Calu3 (cell line): ENCODE data around the gene TLX3. TPM values are rescaled to one million over a fixed set of nuclear protein-coding genes. Genes with fewer than 3 reads are reported as not detected.

Experiments
- BruUV-seq: library from RNA; stranded (reverse); fragments of 400-500 nt; replicated peaks from 2 replicates; lab custom pipeline; 2021; lab: Mats Ljungman, UMichigan
- CTCF ChIA-PET: fragments of 300-600 bp; sonication (Branson Sonifier 250); formaldehyde crosslinking; loops from one replicate; lab custom pipeline; 2022; ENCODE audit warnings: antibody characterized with exemption; lab: Charles Lee
- DNase-seq: peaks from one replicate; pipeline ENCODE4 v3.0.0; 2022
- H3K27ac Mint-ChIP-seq: one replicate; pipeline ENCODE4 v1.8.0; 2022; ENCODE audit warnings: mixed read lengths; ENCODE audit not compliant: unreplicated experiment
- H3K27me3 Mint-ChIP-seq: one replicate; pipeline ENCODE4 v1.8.0; 2022; ENCODE audit warnings: mixed read lengths; ENCODE audit not compliant: unreplicated experiment
- H3K36me3 Mint-ChIP-seq: one replicate; pipeline ENCODE4 v1.8.0; 2022; ENCODE audit warnings: mild to moderate bottlenecking, moderate library complexity, mixed read lengths; ENCODE audit not compliant: insufficient read depth, unreplicated experiment
- H3K4me1 Mint-ChIP-seq: one replicate; pipeline ENCODE4 v1.8.0; 2022; ENCODE audit warnings: mild to moderate bottlenecking, low read depth, mixed read lengths; ENCODE audit not compliant: unreplicated experiment
- H3K4me3 Mint-ChIP-seq: one replicate; pipeline ENCODE4 v1.8.0; 2022; ENCODE audit warnings: mild to moderate bottlenecking, low read depth, moderate library complexity, mixed read lengths; ENCODE audit not compliant: unreplicated experiment
- H3K9me3 Mint-ChIP-seq: one replicate; pipeline ENCODE4 v1.8.0; 2022; ENCODE audit warnings: low read depth, mixed read lengths; ENCODE audit not compliant: unreplicated experiment
- CTCF ChIP-seq: fragments of 200-600 bp; IDR thresholded peaks from one replicate; pipeline ENCODE4 v1.8.0; 2022; ENCODE audit warnings: antibody characterized with exemption; ENCODE audit not compliant: unreplicated experiment
- intact Hi-C: fragments of 100-400 bp; cut with micrococcal nuclease; formaldehyde crosslinking; loops from one replicate; pipeline ENCODE4 v1.10.0; 2022; ENCODE audit not compliant: unreplicated experiment
- total RNA-seq: library from RNA; stranded (reverse); gene quantifications from 2 replicates; pipeline ENCODE4 v1.2.3, GENCODE V29; 2022

The TLX3 gene
- total RNA-seq, 1 experiment from 2014 or later: 6.5 TPM

GRCh38 chr5:171271798-171272197 is 37.2 kb upstream of the TLX3 start:
- TF ChIP-seq CTCF: no peak
- BruUV-seq: no TSS peak
- intact Hi-C loops: no loop called here
- H3K4me3 Mint-ChIP-seq: no peak overlapping the region
- peak overlapping the region; percentile 69 for H3K27ac Mint-ChIP-seq
- H3K36me3 Mint-ChIP-seq: peaks cover 17% of the 10 kb centered on the region
- no peak for DNase-seq
- CTCF ChIA-PET: no interaction called here
- H3K27me3 Mint-ChIP-seq: no peaks in the 10 kb centered on the region
- peaks cover 5% of the 10 kb centered on the region for H3K9me3 Mint-ChIP-seq
- peaks cover 40% of the 10 kb centered on the region for H3K4me1 Mint-ChIP-seq

- no TSS peak for BruUV-seq
Observed at GRCh38 chr5:171272996-171273970, 35.8 kb upstream of the TLX3 start.

GRCh38 chr5:171275841-171276544 is 33.1 kb upstream of the TLX3 start:
- Mint-ChIP-seq H3K36me3 (no peaks in the 10 kb centered on the region), H3K4me1 (peaks cover 11% of the 10 kb centered on the region), H3K4me3 (no peak overlapping the region), H3K27me3 (no peaks in the 10 kb centered on the region), H3K27ac (no peak overlapping the region), H3K9me3 (peaks cover 5% of the 10 kb centered on the region)
- BruUV-seq: no TSS peak
- DNase-seq: no peak
- CTCF ChIA-PET: no interaction called here
- TF ChIP-seq CTCF: no peak
- intact Hi-C loops: no loop called here

More at GRCh38 chr5:171272996-171273970, 35.8 kb upstream of the TLX3 start:
- Mint-ChIP-seq H3K27ac (no peak overlapping the region), H3K4me3 (no peak overlapping the region), H3K4me1 (peaks cover 31% of the 10 kb centered on the region), H3K36me3 (peaks cover 10% of the 10 kb centered on the region), H3K27me3 (no peaks in the 10 kb centered on the region), H3K9me3 (peaks cover 5% of the 10 kb centered on the region)
- intact Hi-C loops: loop anchor here (1.0 kb wide), 1 partner anchor 64 kb away; no protein-coding TSS in a partner anchor
- peak; percentile 36 for DNase-seq
- CTCF ChIA-PET: interaction anchor here (0.5 to 1.6 kb wide), 4 partner anchors 42 to 68 kb away, joined by 3 to 4 read pairs (median 4); no protein-coding TSS in a partner anchor
- peak; percentile 49 for TF ChIP-seq CTCF

GRCh38 chr5:171283753-171284152 is 25.3 kb upstream of the TLX3 start:
- Mint-ChIP-seq H3K27me3 (no peaks in the 10 kb centered on the region), H3K9me3 (no peaks in the 10 kb centered on the region), H3K4me1 (no peaks in the 10 kb centered on the region), H3K36me3 (no peaks in the 10 kb centered on the region), H3K27ac (no peak overlapping the region), H3K4me3 (no peak overlapping the region)
- intact Hi-C loops: no loop called here
- TF ChIP-seq CTCF: no peak
- no peak for DNase-seq
- no TSS peak for BruUV-seq
- CTCF ChIA-PET: interaction anchor here (0.5 kb wide), 1 partner anchor 49 kb away, joined by 3 read pairs; no protein-coding TSS in a partner anchor
